ENCODE results near the gene SLCO4A1. TPM values are rescaled to one million over a fixed set of nuclear protein-coding genes. Genes with fewer than 3 reads are reported as not detected.

Gene SLCO4A1
- total RNA-seq, 1 experiment from 2014 or later = 48.8 TPM

GRCh38 chr20:62644044-62644795 lies 1.9 kb downstream of the SLCO4A1 start:
- TF ChIP-seq EZH2 (IDR thresholded peaks at IDR 0.05; ENCODE audit: borderline replicate concordance, low read depth, low read length, poor library complexity, severe bottlenecking) (no peak), CTCF (conservative IDR thresholded peaks at IDR 0.05; ENCODE audit: low read depth, low read length) (no peak)
- ChIA-PET POLR2A (ENCODE audit: low non-redundant PET) (interaction anchor here (0.7 kb wide), 1 partner anchor 150 kb away, joined by 3 read pairs; no protein-coding TSS in a partner anchor), CTCF (interaction anchor here (0.6 kb wide), 1 partner anchor 23 kb away, joined by 3 read pairs; no protein-coding TSS in a partner anchor)
- intact Hi-C loops (cut with micrococcal nuclease; ENCODE audit: unreplicated experiment) = no loop called here
- no TSS peak for BruUV-seq (replicated peaks)
- no peak for DNase-seq (ENCODE audit: low spot score)
- no peaks in the 10 kb centered on the region for H3K9me3 ChIP-seq (ENCODE audit: low read depth, low read length, poor library complexity, severe bottlenecking)
- no peaks in the 10 kb centered on the region for H3K36me3 ChIP-seq (ENCODE audit: insufficient read depth, low read length, poor library complexity, severe bottlenecking)
- H3K4me3 ChIP-seq (ENCODE audit: low read depth, low read length, poor library complexity, severe bottlenecking) = peak overlapping the region; percentile 98
- H3K27me3 ChIP-seq (replicated peaks; ENCODE audit: insufficient read depth, low read depth, low read length, poor library complexity) = no peaks in the 10 kb centered on the region
- no peak overlapping the region for H3K27ac ChIP-seq (ENCODE audit: low read depth, low read length, poor library complexity, severe bottlenecking)
- H3K4me1 ChIP-seq (ENCODE audit: insufficient read depth, low read length, poor library complexity, severe bottlenecking) = peaks cover 42% of the 10 kb centered on the region

- POLR2A ChIA-PET (ENCODE audit: low non-redundant PET) = no interaction called here
- Histone ChIP-seq H3K36me3 (ENCODE audit: insufficient read depth, low read length, poor library complexity, severe bottlenecking) (no peaks in the 10 kb centered on the region), H3K4me3 (ENCODE audit: low read depth, low read length, poor library complexity, severe bottlenecking) (no peak overlapping the region), H3K9me3 (ENCODE audit: low read depth, low read length, poor library complexity, severe bottlenecking) (no peaks in the 10 kb centered on the region), H3K4me1 (ENCODE audit: insufficient read depth, low read length, poor library complexity, severe bottlenecking) (peaks cover 49% of the 10 kb centered on the region), H3K27me3 (replicated peaks; ENCODE audit: insufficient read depth, low read depth, low read length, poor library complexity) (no peaks in the 10 kb centered on the region), H3K27ac (ENCODE audit: low read depth, low read length, poor library complexity, severe bottlenecking) (no peak overlapping the region)
- TF ChIP-seq EZH2 (IDR thresholded peaks at IDR 0.05; ENCODE audit: borderline replicate concordance, low read depth, low read length, poor library complexity, severe bottlenecking) = no peak
- TF ChIP-seq CTCF (conservative IDR thresholded peaks at IDR 0.05; ENCODE audit: low read depth, low read length) = no peak
- BruUV-seq (replicated peaks) = TSS peak; percentile 28
- DNase-seq (ENCODE audit: low spot score) = no peak
- intact Hi-C loops (cut with micrococcal nuclease; ENCODE audit: unreplicated experiment) = no loop called here
- CTCF ChIA-PET = no interaction called here
These were observed 2.6 kb downstream of the SLCO4A1 start for GRCh38 chr20:62644802-62645496.

- CTCF ChIA-PET = no interaction called here
- Histone ChIP-seq H3K4me1 (ENCODE audit: insufficient read depth, low read length, poor library complexity, severe bottlenecking) (peaks cover 56% of the 10 kb centered on the region), H3K36me3 (ENCODE audit: insufficient read depth, low read length, poor library complexity, severe bottlenecking) (no peaks in the 10 kb centered on the region), H3K27me3 (replicated peaks; ENCODE audit: insufficient read depth, low read depth, low read length, poor library complexity) (no peaks in the 10 kb centered on the region), H3K9me3 (ENCODE audit: low read depth, low read length, poor library complexity, severe bottlenecking) (no peaks in the 10 kb centered on the region), H3K27ac (ENCODE audit: low read depth, low read length, poor library complexity, severe bottlenecking) (no peak overlapping the region), H3K4me3 (ENCODE audit: low read depth, low read length, poor library complexity, severe bottlenecking) (no peak overlapping the region)
- DNase-seq (ENCODE audit: low spot score) = no peak
- intact Hi-C loops (cut with micrococcal nuclease; ENCODE audit: unreplicated experiment) = no loop called here
- POLR2A ChIA-PET (ENCODE audit: low non-redundant PET) = no interaction called here
- TF ChIP-seq CTCF (conservative IDR thresholded peaks at IDR 0.05; ENCODE audit: low read depth, low read length) = no peak
- TF ChIP-seq EZH2 (IDR thresholded peaks at IDR 0.05; ENCODE audit: borderline replicate concordance, low read depth, low read length, poor library complexity, severe bottlenecking) = no peak
- no TSS peak for BruUV-seq (replicated peaks)
These were observed 3.3 kb downstream of the SLCO4A1 start for GRCh38 chr20:62645613-62646012.
